Stimulated activated naive CD8-positive, alpha-beta T cell treated with anti-CD3 and anti-CD28 coated beads, Interleukin-15, amount 100 ng/mL, for 72 hours (primary cell): Measurements from ENCODE around the gene CGREF1.

Source experiments
- ATAC-seq: fragments of 150-1000 bp; cut with Tn5 transposase; 2 replicates; pipeline ENCODE4 v1.10.0; 2021; ENCODE audit warnings: mild to moderate bottlenecking, moderate library complexity
- DNase-seq, 2 donors: peaks; one replicate each; pipeline ENCODE4 v3.0.0; 2021 to 2022
- H3K27ac Mint-ChIP-seq, 2 donors: one replicate each; pipeline ENCODE4 v1.8.0; 2022; ENCODE audit warnings: mild to moderate bottlenecking in 2 of 2, mixed read lengths in 2 of 2, moderate library complexity in 2 of 2
- H3K27me3 Mint-ChIP-seq: one replicate; pipeline ENCODE4 v1.8.0; 2022; ENCODE audit warnings: mixed read lengths
- H3K4me1 Mint-ChIP-seq: one replicate; pipeline ENCODE4 v1.8.0; 2022; ENCODE audit warnings: mild to moderate bottlenecking, mixed read lengths
- H3K4me3 Mint-ChIP-seq, 2 donors: one replicate each; pipeline ENCODE4 v1.8.0; 2022; ENCODE audit warnings: mild to moderate bottlenecking in 2 of 2, mixed read lengths in 2 of 2, moderate library complexity in 1 of 2
- H3K9me3 Mint-ChIP-seq, 2 donors: one replicate each; pipeline ENCODE4 v1.8.0; 2022; ENCODE audit warnings: mixed read lengths in 2 of 2

The CGREF1 gene

DNA sequence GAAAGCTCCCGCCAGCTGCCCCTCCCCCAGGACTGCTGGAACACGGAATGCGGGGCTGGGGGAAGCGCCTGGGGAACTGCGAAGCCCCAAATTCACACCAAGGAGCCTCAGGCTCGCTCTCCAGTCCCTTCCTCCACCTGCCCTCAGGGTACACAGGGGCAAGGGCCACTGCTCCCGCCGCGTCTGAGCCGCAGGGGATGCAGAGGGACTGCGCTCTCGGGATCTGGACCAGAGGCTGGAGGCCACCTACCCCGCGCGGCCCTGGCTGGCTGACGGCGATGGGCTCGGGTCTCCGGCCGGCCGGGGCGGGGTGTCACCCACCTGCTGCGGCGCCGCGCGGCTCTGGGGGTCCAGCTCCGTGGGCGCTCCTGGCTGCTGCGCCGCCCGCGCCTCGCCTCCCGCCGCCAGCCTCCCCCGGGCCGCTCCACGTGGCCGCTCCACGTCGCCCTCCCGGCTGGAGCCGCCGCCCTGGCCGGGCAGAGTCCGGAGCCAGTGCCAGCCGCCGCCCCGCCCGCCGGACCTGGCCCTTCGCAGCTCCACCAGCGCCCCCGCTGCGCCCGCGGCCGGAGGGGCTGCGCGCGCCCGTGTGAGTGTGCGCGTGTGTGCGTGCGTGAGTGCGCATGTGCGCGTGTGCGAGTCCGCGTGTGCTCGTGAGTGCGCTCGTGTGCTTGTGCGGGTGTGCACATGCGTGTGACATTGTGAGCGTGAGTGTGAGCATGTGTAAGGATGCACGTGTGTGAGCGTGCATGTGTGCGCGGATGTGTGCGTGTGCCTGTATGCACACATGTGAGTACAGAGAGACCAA lies at the start of gene CGREF1:
CGREF1 (minus strand) TSS at position 604 of the 805 bp plus-strand sequence. CDS start 14,762 bp downstream, outside the sequence.
- ATAC-seq, result peak; percentile 32

GRCh38 chr2:27164960-27165763 lies 46.2 kb upstream of the CGREF1 start:
- Mint-ChIP-seq H3K27me3 (no peaks in the 10 kb centered on the region), H3K27ac (no peak overlapping the region), H3K4me3 (no peak overlapping the region), H3K9me3 (no peaks in the 10 kb centered on the region), H3K4me1 (no peaks in the 10 kb centered on the region)
- ATAC-seq, result no peak
- no peak for DNase-seq

More for the DNA sequence above, at the start of gene CGREF1:
- Mint-ChIP-seq H3K4me3 (peak within 1 kb of the TSS; percentile 76 to 83), H3K9me3 (no peaks in the 10 kb centered on the region), H3K27me3 (peaks cover 51% of the 10 kb centered on the region), H3K27ac (no peak within 1 kb of the TSS), H3K4me1 (peaks cover 22% of the 10 kb centered on the region)
- DNase-seq, result no peak

DNA sequence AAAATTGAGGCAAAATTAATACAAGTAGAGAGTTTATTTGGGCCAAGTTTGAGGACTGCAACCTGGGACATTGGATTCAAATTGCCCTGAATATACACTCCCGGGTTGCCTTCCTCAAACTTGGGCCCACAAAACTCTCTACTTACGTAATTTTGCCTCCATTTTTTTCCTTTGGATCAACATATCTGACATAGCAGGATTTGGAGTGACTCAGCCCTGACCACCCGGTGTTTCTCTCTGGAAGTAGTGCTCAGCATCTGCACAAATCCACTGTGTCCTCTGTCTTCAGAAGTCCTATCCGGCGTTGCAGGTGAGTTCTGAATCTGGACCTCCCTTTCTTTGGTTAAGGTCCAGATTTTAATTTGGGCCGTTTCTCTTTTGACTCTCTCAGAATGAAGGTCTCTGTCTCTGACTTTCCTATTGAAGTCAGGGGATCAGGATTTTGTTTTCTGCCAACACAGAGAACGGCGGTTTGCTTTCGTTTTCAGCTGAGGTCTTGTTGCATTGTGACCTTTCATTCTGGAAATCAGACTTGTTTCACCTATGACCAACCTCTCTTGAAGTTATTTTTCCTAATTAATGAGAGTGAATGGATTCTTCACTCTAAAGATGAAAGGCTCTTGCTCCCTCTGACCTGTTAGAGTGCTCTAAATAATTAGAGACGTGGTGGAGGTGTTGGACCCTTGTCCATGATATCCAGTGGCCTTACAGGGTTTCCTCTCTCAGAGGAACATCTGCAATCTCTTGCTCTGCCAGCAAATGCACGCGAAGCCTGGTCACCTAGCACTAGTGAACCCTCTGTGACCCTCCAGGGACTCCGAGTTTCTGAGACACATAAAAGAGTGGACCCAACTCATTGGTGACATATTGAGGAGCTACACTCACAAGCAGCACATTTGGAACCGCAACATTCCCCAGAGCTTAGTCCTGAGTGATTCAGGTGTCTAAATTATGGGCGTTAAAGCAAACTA lies 43.5 kb upstream of the CGREF1 start:
- ATAC-seq (no peak), DNase-seq (no peak)
- no peak overlapping the region for H3K4me3 Mint-ChIP-seq
- no peak overlapping the region for H3K27ac Mint-ChIP-seq
- H3K9me3 Mint-ChIP-seq, result no peaks in the 10 kb centered on the region
- no peaks in the 10 kb centered on the region for H3K4me1 Mint-ChIP-seq
- H3K27me3 Mint-ChIP-seq, result no peaks in the 10 kb centered on the region

GRCh38 chr2:27160191-27160590 lies 41.3 kb upstream of the CGREF1 start:
- Mint-ChIP-seq H3K9me3 (no peaks in the 10 kb centered on the region), H3K27ac (no peak overlapping the region), H3K4me1 (no peaks in the 10 kb centered on the region), H3K4me3 (no peak overlapping the region), H3K27me3 (no peaks in the 10 kb centered on the region)
- ATAC-seq (no peak), DNase-seq (no peak)

GRCh38 chr2:27159271-27159670 lies 40.3 kb upstream of the CGREF1 start:
- no peak for DNase-seq
- Mint-ChIP-seq H3K9me3 (no peaks in the 10 kb centered on the region), H3K27ac (no peak overlapping the region), H3K4me3 (no peak overlapping the region), H3K27me3 (no peaks in the 10 kb centered on the region), H3K4me1 (no peaks in the 10 kb centered on the region)
- peak; percentile 26 for ATAC-seq

DNA sequence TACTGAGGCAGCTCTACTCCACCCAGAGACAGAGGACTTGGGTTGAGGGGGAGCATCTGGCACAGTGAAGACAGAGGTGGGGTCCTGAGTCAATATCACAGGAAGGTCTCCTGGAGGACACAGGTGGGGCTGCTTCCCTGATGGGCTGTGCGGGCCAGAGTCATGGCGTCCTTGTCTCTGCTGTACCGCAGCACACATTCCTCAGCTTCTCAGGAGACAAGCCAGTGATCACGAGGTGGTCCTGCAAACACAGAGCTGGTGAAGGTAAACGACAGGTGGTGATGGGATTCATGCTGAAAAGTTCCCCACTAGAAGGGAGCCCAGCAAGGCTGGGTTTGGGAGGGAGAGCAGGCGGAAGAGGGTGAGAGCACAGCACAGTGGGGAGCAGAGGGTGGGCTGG lies 39.5 kb upstream of the CGREF1 start:
- Mint-ChIP-seq H3K4me1 (peaks cover 2% of the 10 kb centered on the region), H3K27ac (peak overlapping the region in 1 of 2 donors; percentile 57), H3K27me3 (no peaks in the 10 kb centered on the region), H3K4me3 (no peak overlapping the region), H3K9me3 (no peaks in the 10 kb centered on the region)
- DNase-seq, result no peak
- ATAC-seq, result peak; percentile 5

- peaks cover 14% of the 10 kb centered on the region for H3K4me1 Mint-ChIP-seq
- ATAC-seq (no peak), DNase-seq (no peak)
- no peaks in the 10 kb centered on the region for H3K9me3 Mint-ChIP-seq
- no peak overlapping the region for H3K27ac Mint-ChIP-seq
- H3K27me3 Mint-ChIP-seq, result no peaks in the 10 kb centered on the region
- no peak overlapping the region for H3K4me3 Mint-ChIP-seq
Observed at GRCh38 chr2:27155069-27155520, 36.2 kb upstream of the CGREF1 start.

DNA sequence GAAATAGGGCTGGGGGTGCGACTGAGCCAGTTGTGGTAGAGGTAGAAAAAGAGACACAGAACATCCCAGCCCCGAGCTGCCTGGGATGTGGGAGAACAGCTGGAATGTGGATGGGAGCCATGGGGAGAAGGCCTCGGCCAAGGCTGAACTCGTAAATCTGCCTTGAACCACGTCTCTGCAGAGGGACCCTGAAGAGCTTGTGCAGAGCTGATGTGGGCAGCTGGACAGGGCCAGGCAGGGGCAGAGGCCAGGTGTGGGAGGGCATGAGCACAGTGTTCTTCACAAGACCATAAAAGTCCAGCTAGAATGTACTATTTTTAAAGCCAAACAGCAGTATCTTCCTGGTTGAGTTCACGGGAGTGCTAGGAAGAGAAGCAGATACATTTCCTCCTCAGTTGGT lies 35.6 kb upstream of the CGREF1 start:
- H3K4me3 Mint-ChIP-seq, result no peak overlapping the region
- peak overlapping the region in 1 of 2 donors; percentile 64 for H3K27ac Mint-ChIP-seq
- no peak for DNase-seq
- no peaks in the 10 kb centered on the region for H3K27me3 Mint-ChIP-seq
- ATAC-seq, result no peak
- H3K9me3 Mint-ChIP-seq, result no peaks in the 10 kb centered on the region
- peaks cover 14% of the 10 kb centered on the region for H3K4me1 Mint-ChIP-seq

DNA sequence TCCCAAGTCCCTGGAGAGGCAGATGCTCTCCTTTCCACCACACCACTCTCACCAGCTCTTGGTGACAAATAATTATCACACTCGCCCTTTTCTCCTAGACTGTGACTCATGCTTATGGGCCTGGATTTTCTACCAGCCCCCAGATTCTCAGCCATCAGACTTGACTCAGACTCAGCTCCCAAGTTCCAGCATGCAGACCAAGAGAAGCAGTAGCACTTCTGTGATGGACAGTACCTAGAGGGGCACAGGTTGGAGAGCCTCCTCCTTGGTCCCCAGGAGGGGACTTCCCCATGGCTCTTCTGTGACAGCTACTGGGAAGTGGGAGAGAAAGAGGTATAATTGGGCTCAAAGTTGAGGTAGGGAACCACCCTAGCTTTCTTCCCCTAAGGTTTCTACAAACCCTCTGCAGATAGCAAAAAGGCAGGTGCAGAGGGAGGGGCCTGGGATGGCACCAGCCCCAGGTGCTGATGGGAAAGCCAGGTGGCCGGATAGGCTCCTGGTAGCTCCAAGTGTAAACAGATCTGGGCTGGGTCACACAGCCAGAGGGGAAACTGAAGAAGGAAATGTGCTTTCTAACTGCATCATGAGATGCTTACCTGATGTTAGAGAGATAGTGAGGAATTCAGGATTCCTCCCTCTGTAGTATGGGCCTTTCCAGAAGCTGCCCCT lies 34.0 kb upstream of the CGREF1 start:
- no peaks in the 10 kb centered on the region for H3K9me3 Mint-ChIP-seq
- H3K27me3 Mint-ChIP-seq, result peaks cover 8% of the 10 kb centered on the region
- peaks cover 14% of the 10 kb centered on the region for H3K4me1 Mint-ChIP-seq
- H3K27ac Mint-ChIP-seq, result no peak overlapping the region
- DNase-seq (no peak), ATAC-seq (peak; percentile 61)
- no peak overlapping the region for H3K4me3 Mint-ChIP-seq

DNA sequence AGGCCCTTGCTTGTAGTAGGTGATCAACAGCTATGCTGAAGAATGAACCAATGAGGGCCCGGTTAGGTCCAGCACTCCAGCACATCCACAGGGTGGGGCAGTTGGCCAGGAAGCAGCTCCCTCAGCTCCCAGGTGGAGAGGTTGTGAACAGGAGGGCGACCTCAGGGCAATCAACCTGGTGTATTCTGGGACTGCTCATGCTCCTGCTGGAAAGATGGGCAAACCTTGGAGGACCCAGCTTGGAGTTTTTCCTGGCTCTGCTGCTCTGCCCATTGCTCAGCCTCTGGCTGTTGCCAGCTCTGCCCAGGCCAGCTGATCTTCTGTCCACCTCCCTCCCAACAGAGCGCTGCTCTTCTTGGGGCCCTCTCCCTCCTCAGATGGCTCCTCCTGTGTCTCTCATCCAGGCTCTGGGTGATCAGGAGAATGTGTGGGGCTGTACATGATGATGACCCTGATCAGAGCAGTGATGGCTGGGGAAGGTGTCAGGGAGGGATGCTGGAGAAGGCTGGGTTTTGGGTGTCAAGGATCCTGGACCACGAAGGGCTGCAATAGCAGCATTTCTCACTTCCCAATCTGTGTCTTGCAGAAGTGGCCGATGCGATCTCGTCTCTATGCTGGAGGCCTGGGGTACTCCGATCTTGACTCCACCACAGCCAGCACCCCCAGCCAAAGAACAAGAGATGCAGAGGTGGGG lies 33.3 kb upstream of the CGREF1 start:
- H3K27ac Mint-ChIP-seq, result no peak overlapping the region
- ATAC-seq (no peak), DNase-seq (no peak)
- no peak overlapping the region for H3K4me3 Mint-ChIP-seq
- H3K27me3 Mint-ChIP-seq, result peaks cover 10% of the 10 kb centered on the region
- H3K4me1 Mint-ChIP-seq, result peaks cover 14% of the 10 kb centered on the region
- no peaks in the 10 kb centered on the region for H3K9me3 Mint-ChIP-seq

GRCh38 chr2:27150639-27151230 lies 31.8 kb upstream of the CGREF1 start:
- H3K4me3 Mint-ChIP-seq, result no peak overlapping the region
- H3K27ac Mint-ChIP-seq, result no peak overlapping the region
- DNase-seq, result no peak

GRCh38 chr2:27149570-27150405 lies 30.9 kb upstream of the CGREF1 start:
- Mint-ChIP-seq H3K4me3 (no peak overlapping the region), H3K27me3 (peaks cover 11% of the 10 kb centered on the region), H3K27ac (no peak overlapping the region), H3K4me1 (peaks cover 14% of the 10 kb centered on the region), H3K9me3 (no peaks in the 10 kb centered on the region)
- DNase-seq (no peak), ATAC-seq (no peak)

More at GRCh38 chr2:27150639-27151230, 31.8 kb upstream of the CGREF1 start:
- Mint-ChIP-seq H3K9me3 (no peaks in the 10 kb centered on the region), H3K27me3 (peaks cover 10% of the 10 kb centered on the region), H3K4me1 (peaks cover 14% of the 10 kb centered on the region)
- no peak for ATAC-seq

- DNase-seq, result no peak
- peaks cover 19% of the 10 kb centered on the region for H3K27me3 Mint-ChIP-seq
- H3K4me1 Mint-ChIP-seq, result peaks cover 14% of the 10 kb centered on the region
- ATAC-seq, result no peak
- H3K4me3 Mint-ChIP-seq, result no peak within 1 kb of the TSS
- peak within 1 kb of the TSS in 1 of 2 donors; percentile 24 for H3K27ac Mint-ChIP-seq
- no peaks in the 10 kb centered on the region for H3K9me3 Mint-ChIP-seq
Observed at GRCh38 chr2:27148801-27149439, 30.0 kb upstream of the CGREF1 start, which contains the start of gene TCF23. Gene TCF23 (plus strand): TSS chr2:27149004. CDS start chr2:27149134, 130 bp downstream.
